Activated CD8-positive, alpha-beta T cell treated with anti-CD3 and anti-CD28 coated beads for 36 hours (primary cell): ENCODE data around the gene ZFPL1. TPM values are rescaled to one million over a fixed set of nuclear protein-coding genes. Genes with fewer than 3 reads are reported as not detected.

ENCODE experiments used
- ATAC-seq: fragments of 200-7000 bp; cut with Tn5 transposase; one replicate; pipeline ENCODE4 v1.10.0; 2021; ENCODE audit warnings: mild to moderate bottlenecking, moderate library complexity
- CTCF ChIA-PET: fragments of 350-600 bp; sonication (Branson Sonifier 250); formaldehyde crosslinking; loops from one replicate; lab custom pipeline; 2021; ENCODE audit warnings: antibody characterized with exemption; lab: Charles Lee
- POLR2A ChIA-PET: fragments of 350-600 bp; sonication (Branson Sonifier 250); formaldehyde crosslinking; loops from one replicate; lab custom pipeline; 2021; ENCODE audit warnings: antibody characterized with exemption; lab: Charles Lee
- DNase-seq: peaks from one replicate; pipeline ENCODE4 v3.0.0-alpha.2; 2020
- H3K27ac Mint-ChIP-seq: one replicate; pipeline ENCODE4 v1.8.0; 2021; ENCODE audit warnings: mild to moderate bottlenecking, mixed read lengths
- H3K27me3 Mint-ChIP-seq: one replicate; pipeline ENCODE4 v1.8.0; 2021; ENCODE audit warnings: mixed read lengths
- H3K36me3 Mint-ChIP-seq: one replicate; pipeline ENCODE4 v1.8.0; 2021; ENCODE audit warnings: low read depth, mixed read lengths
- H3K4me1 Mint-ChIP-seq: one replicate; pipeline ENCODE4 v1.8.0; 2021; ENCODE audit warnings: low read depth, mixed read lengths
- H3K4me3 Mint-ChIP-seq: one replicate; pipeline ENCODE4 v1.8.0; 2021; ENCODE audit warnings: mild to moderate bottlenecking, moderate library complexity, mixed read lengths
- H3K9me3 Mint-ChIP-seq: one replicate; pipeline ENCODE4 v1.8.0; 2021; ENCODE audit warnings: mixed read lengths
- CTCF ChIP-seq: fragments of 200-600 bp; IDR thresholded peaks from one replicate; pipeline ENCODE4 v1.8.0; 2022; ENCODE audit warnings: antibody characterized with exemption, mild to moderate bottlenecking
- intact Hi-C: fragments of 100-400 bp; cut with micrococcal nuclease; formaldehyde crosslinking; loops from one replicate; pipeline ENCODE4 v1.10.0; 2022
- total RNA-seq, 2 experiments: library from RNA; stranded (reverse); gene quantifications; one replicate each; pipeline ENCODE4 v1.2.3, GENCODE V29; 2021

Gene ZFPL1
- total RNA-seq, 2 experiments from 2014 or later, result 27.1 to 28.2 TPM

GRCh38 chr11:65040520-65040846 lies 43.5 kb upstream of the ZFPL1 start:
- no peaks in the 10 kb centered on the region for H3K9me3 Mint-ChIP-seq
- no peaks in the 10 kb centered on the region for H3K27me3 Mint-ChIP-seq
- peak overlapping the region; percentile 87 for H3K4me3 Mint-ChIP-seq
- ChIA-PET CTCF (interaction anchor here (1.1 to 2.3 kb wide), 8 partner anchors 9 to 289 kb away, joined by 4 to 18 read pairs (median 5); partner anchors contain the start of gene ARL2), POLR2A (interaction anchor here (0.8 to 3.3 kb wide), 12 partner anchors 8 to 457 kb away, joined by 3 to 13 read pairs (median 6); partner anchors contain the start of genes ARL2, CDCA5, SNX15 and ZNHIT2)
- DNase-seq, result no peak
- H3K36me3 Mint-ChIP-seq, result peaks cover 12% of the 10 kb centered on the region
- intact Hi-C loops, result no loop called here
- TF ChIP-seq CTCF, result no peak
- peaks cover 13% of the 10 kb centered on the region for H3K4me1 Mint-ChIP-seq
- peak overlapping the region; percentile 97 for H3K27ac Mint-ChIP-seq
- ATAC-seq, result no peak

GRCh38 chr11:65040847-65041622 lies 43.0 kb upstream of the ZFPL1 start, which contains the start of gene SAC3D1:
Gene SAC3D1 (plus strand): TSS chr11:65041210. CDS start chr11:65041293, 83 bp downstream.
- DNase-seq, result peak; percentile 95
- Mint-ChIP-seq H3K9me3 (no peaks in the 10 kb centered on the region), H3K36me3 (peaks cover 12% of the 10 kb centered on the region), H3K27ac (peak within 1 kb of the TSS; percentile 97), H3K27me3 (no peaks in the 10 kb centered on the region), H3K4me3 (peak within 1 kb of the TSS; percentile 87), H3K4me1 (peaks cover 13% of the 10 kb centered on the region)
- POLR2A ChIA-PET, result interaction anchor here (0.8 to 3.3 kb wide), 12 partner anchors 9 to 456 kb away, joined by 3 to 13 read pairs (median 6); partner anchors contain the start of genes ARL2, CDCA5, SNX15 and ZNHIT2
- ATAC-seq, result peak; percentile 96
- CTCF ChIA-PET, result interaction anchor here (1.0 to 2.3 kb wide), 10 partner anchors 8 to 289 kb away, joined by 3 to 18 read pairs (median 5); partner anchors contain the start of genes ARL2 and NAALADL1
- TF ChIP-seq CTCF, result no peak
- intact Hi-C loops, result no loop called here

- DNase-seq, result no peak
- intact Hi-C loops, result no loop called here
- ATAC-seq, result no peak
- POLR2A ChIA-PET, result interaction anchor here (0.7 to 3.3 kb wide), 2 partner anchors 11 to 984 kb away, joined by 3 to 9 read pairs; no protein-coding TSS in a partner anchor
- Mint-ChIP-seq H3K36me3 (peaks cover 14% of the 10 kb centered on the region), H3K4me3 (peak overlapping the region; percentile 87), H3K27me3 (no peaks in the 10 kb centered on the region), H3K9me3 (no peaks in the 10 kb centered on the region), H3K4me1 (peaks cover 24% of the 10 kb centered on the region), H3K27ac (no peak overlapping the region)
- no peak for TF ChIP-seq CTCF
- CTCF ChIA-PET, result no interaction called here
These were observed 41.1 kb upstream of the ZFPL1 start for GRCh38 chr11:65042891-65043290.

- ATAC-seq, result no peak
- Mint-ChIP-seq H3K4me1 (peaks cover 26% of the 10 kb centered on the region), H3K4me3 (no peak overlapping the region), H3K27ac (no peak overlapping the region), H3K36me3 (peaks cover 14% of the 10 kb centered on the region), H3K9me3 (no peaks in the 10 kb centered on the region), H3K27me3 (no peaks in the 10 kb centered on the region)
- intact Hi-C loops, result no loop called here
- no peak for TF ChIP-seq CTCF
- POLR2A ChIA-PET, result interaction anchor here (0.7 to 3.3 kb wide), 2 partner anchors 10 to 986 kb away, joined by 3 to 9 read pairs; no protein-coding TSS in a partner anchor
- no peak for DNase-seq
- CTCF ChIA-PET, result no interaction called here
These were observed 40.0 kb upstream of the ZFPL1 start for GRCh38 chr11:65043881-65044501.
